GM19043 (cell line): ENCODE results near the gene SMAD2.
"Not testable (repeated sequence)": the region's sequence is repeated elsewhere in the genome, so short reads cannot be mapped to it uniquely, and the experiment has no call there.

Source experiments
- ATAC-seq: cut with Tn5 transposase; IDR thresholded peaks from one replicate; pipeline ENCODE4 v1.9.1; 2021; ENCODE audit warnings: low read depth; ENCODE audit not compliant: unreplicated experiment

Gene SMAD2

DNA sequence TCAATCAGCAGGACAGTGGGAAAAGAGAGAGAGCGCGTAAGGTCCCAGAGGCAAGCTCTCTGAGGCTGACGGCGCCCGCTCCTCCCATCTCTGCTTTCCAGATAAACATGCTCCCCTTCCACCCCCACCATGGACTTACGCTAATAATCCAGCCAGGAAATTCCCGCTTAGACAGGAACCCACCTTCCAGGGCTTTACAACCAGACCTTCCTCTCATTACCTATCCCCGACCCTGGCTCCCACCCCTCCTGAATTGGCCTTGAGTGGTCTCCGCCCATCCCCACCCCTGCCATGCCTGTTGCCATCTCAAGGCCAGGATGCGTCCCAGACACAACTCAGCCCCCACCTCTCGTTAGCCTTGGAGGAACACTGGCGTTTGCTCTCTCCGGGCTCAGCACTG is 131.1 kb downstream of the SMAD2 start:
- no peak for ATAC-seq

- no peak for ATAC-seq
These were observed 132.1 kb downstream of the SMAD2 start for GRCh38 chr18:47798366-47798765.

- ATAC-seq = no peak
These were observed 133.3 kb downstream of the SMAD2 start for GRCh38 chr18:47797126-47797525.

- ATAC-seq = no peak
These were observed 135.0 kb downstream of the SMAD2 start for GRCh38 chr18:47795434-47795814.

DNA sequence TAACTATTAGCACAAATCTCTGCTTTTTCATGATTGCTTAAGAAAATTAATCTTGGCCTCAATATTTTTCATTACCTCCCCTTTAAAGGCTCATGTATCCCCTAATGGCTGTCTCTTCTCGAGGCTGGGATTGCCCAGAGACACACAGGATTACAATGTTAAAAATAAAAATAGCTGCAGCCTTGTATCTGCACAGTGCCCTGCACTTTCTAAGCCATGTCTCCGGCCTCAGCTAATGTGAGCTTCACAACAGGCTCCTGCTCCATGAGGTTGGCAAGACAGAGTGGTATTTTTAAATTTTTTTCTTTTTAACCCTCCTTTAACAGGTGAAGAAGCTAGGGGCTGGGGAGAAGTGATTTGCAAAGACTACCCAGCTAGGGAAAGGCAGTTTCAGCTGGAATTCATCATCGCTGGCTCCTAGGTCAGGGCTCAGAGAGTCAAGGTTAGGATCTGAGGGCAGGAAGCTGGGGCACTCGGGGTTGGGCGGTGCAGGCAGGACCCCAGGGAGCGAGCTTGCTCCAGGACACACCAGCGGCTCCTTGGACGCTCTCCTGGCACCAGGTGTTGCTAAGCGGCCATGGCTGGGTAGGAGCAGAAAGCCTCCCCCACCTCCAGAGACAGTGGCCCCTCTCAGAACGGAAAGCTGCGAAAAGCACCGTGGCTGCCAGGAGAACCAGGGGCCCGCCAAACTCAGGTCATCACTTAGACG is 135.6 kb downstream of the SMAD2 start:
- ATAC-seq = no peak

DNA sequence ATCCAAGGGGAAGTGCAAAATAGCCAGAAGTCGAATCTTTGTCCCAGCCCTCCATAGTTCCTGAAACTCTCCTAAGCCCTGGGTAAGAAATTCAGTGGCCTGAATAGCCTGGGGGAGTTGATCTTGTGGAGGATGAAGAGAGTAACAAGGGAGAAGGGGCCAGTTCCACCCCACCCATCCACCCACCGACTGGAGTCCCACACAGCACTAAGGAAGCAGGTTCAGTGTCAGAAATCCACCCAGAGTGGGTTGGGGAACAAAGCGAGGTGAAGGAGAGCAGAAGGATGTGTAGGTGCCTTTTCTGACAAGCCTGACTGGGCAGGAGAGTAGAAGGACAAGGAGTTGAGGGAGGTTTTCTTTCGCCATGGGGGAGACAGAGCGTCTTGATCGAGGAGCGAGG is 136.8 kb downstream of the SMAD2 start:
- ATAC-seq = no peak

DNA sequence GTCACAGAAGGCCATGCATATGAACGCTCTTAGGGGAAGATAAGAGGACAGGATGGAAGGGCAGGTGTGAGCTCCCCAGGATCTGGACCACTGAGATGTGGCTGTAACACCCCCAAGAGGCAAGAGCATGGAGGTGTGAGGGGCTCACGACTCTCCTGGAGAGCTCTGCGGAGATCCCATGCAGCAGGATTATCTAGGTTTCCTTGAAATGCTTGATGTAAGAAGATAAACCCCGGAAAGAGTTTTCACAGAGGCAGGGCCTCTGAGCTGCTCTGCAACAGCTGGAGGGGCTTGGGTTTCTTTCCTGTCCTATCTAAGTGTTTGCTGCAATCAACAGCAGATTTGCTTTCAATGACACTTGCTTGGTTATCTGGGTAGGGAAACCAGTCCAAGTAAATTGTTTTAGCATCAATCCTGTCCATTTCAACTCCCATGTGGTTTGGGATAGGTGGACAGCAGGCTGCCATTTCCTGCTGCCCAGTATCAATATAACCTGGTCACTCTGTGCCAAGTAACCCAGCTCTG is 138.9 kb downstream of the SMAD2 start:
- ATAC-seq = no peak

DNA sequence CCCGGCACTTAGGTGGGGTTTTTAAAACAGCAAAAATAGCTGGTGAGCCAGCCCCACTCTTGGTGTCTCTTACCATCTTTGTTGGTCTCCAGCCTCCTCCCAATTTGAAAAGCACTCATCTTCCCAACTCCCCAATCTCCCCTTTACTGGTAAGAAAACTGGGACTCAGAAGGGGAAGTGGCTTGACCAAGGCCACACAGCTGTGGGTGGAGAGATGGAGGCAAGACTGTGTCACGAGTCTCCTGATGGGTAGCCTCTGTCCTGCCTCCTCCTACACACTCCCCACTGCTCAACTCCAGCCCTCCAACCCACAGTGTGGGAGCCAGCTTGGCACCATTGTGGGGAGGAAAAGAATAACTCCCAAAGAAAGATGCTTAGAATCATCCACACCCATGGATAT is 140.4 kb downstream of the SMAD2 start:
- no peak for ATAC-seq

GRCh38 chr18:47788621-47789020 is 141.8 kb downstream of the SMAD2 start:
- ATAC-seq = no peak

- ATAC-seq = no peak
These were observed 148.9 kb downstream of the SMAD2 start for GRCh38 chr18:47781561-47781960.

- no peak for ATAC-seq
These were observed 150.3 kb downstream of the SMAD2 start for GRCh38 chr18:47780011-47780725.

DNA sequence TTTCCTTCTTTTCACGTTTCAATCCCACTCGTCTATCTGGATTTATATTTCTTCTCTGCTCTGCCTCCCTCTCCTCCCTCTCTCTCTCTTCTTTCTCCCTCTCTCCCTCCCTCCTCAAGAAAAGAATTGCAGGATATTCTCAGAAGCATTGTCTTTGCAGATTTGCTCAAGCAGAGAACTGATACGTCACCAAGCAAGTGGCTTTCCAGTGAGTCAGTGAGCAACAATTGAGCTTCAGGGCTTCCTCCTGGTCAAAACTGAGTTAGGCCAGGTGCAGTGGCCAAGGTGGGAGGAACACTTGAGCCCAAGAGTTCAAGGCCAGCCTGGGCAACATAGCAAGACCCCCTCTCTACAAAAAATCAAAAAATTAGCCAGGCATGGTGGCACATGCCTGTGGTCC is 151.1 kb downstream of the SMAD2 start:
- no peak for ATAC-seq

DNA sequence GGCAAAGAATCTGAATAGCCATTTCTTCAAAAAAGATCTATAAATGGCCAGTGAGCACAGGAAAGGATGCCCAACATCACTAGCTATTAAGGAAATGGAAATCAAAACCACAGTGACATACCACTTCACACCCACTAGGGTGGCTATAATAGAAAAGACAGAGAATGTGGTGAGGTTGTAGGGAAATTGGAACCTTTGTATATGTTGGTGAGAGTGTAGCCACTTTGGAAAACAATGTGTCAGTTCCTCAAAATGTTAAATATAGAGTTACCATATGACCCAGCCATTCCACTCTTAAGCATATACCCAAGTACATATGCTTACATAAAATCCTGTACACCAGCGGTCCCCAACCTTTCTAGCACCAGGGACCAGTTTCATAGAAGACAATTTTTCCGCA is 152.8 kb downstream of the SMAD2 start:
- no peak for ATAC-seq

DNA sequence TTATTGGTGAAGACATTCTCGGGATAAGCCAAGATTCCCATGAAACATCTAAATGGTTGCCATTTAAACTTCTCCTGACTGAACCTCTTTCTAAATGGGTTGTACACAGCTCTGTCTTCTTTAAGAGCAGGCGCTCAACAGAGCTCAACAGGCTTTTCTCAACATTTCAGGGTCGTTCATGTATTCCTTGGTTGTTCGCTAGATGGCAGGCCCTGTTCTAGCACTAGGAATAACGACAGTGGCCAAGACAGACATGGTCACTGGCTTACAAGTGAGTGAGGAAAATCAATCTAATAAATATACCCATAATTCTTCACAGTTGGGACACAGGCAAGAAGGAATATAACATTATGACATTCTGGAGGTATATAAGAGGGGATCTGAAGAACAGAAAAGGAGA is 154.5 kb downstream of the SMAD2 start:
- ATAC-seq = no peak

DNA sequence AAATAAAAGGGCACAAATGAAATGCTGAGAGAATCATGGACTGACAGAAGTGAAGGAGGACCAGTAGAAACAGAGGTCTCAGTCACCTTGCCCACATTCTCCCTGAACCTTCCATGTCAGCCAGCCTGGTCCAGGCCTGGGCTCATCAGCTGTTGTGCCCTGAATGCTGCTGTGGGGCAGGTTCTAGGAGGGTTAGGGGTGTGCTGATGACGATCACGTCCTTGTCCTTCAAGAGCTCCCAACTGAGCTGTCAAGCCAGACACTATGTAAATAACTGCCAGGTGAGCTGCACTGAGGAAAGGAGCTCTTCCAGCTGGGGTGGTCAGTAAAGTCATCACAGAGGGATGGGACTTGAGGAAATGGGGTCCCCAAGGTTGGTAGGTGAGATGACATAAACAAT is 156.5 kb downstream of the SMAD2 start:
- no peak for ATAC-seq

GRCh38 chr18:47772374-47773248 is 157.8 kb downstream of the SMAD2 start:
- ATAC-seq = no peak

- ATAC-seq = no peak
These were observed 158.5 kb downstream of the SMAD2 start for GRCh38 chr18:47771922-47772321.

- ATAC-seq = no peak
These were observed 162.8 kb downstream of the SMAD2 start for GRCh38 chr18:47767699-47768098.

- not testable (repeated sequence) for ATAC-seq
These were observed 163.3 kb downstream of the SMAD2 start for GRCh38 chr18:47767198-47767597.
